Neuronal stem cell (in vitro differentiated cells): Measurements from ENCODE around the gene AGBL4.
A peak's percentile ranks its signal among the peaks of the same experiment; 100 is the strongest.

Source experiments
- DNase-seq: peaks from one replicate; pipeline ENCODE4 v3.0.0-alpha.2; 2013; ENCODE audit warnings: low spot score
- H2AFZ ChIP-seq: one replicate; pipeline ENCODE4 v1.6.1; 2013; ENCODE audit warnings: mild to moderate bottlenecking, low read length, inconsistent platforms
- H2AK5ac ChIP-seq: 2 replicates; pipeline ENCODE4 v1.6.1; 2013; ENCODE audit warnings: low read depth, mild to moderate bottlenecking, inconsistent platforms, low read length, moderate library complexity, mixed read lengths
- H2BK120ac ChIP-seq: 2 replicates; pipeline ENCODE4 v1.6.1; 2013; ENCODE audit warnings: low read depth, mild to moderate bottlenecking, inconsistent platforms, low read length, moderate library complexity, mixed read lengths
- H2BK12ac ChIP-seq: one replicate; pipeline ENCODE4 v1.6.1; 2013; ENCODE audit warnings: low read length, inconsistent platforms
- H2BK15ac ChIP-seq: 2 replicates; pipeline ENCODE4 v1.6.1; 2013; ENCODE audit warnings: mild to moderate bottlenecking, low read length, inconsistent platforms, mixed read lengths
- H2BK5ac ChIP-seq: one replicate; pipeline ENCODE4 v1.6.1; 2013; ENCODE audit warnings: inconsistent platforms, mild to moderate bottlenecking, low read length, moderate library complexity
- H3K14ac ChIP-seq: one replicate; pipeline ENCODE4 v1.6.1; 2013; ENCODE audit warnings: low read length, inconsistent platforms
- H3K18ac ChIP-seq: 2 replicates; pipeline ENCODE4 v1.6.1; 2013; ENCODE audit warnings: low read length, inconsistent platforms
- H3K23ac ChIP-seq: 2 replicates; pipeline ENCODE4 v1.6.1; 2013; ENCODE audit warnings: low read depth, mild to moderate bottlenecking, mixed read lengths, low read length, inconsistent platforms; ENCODE audit not compliant: poor library complexity
- H3K27ac ChIP-seq: replicated peaks from 3 replicates; pipeline ENCODE4 v1.5.1; 2013; ENCODE audit warnings: low read length, inconsistent platforms
- H3K27me3 ChIP-seq, 3 experiments: 2 replicates each; pipeline ENCODE4 v1.6.1; 2013; ENCODE audit warnings: low read length in 3 of 3, mild to moderate bottlenecking in 2 of 3, inconsistent platforms in 1 of 3, low read depth in 1 of 3, mixed read lengths in 1 of 3, moderate library complexity in 1 of 3; ENCODE audit not compliant: control insufficient read depth in 3 of 3, insufficient read depth in 3 of 3
- H3K36me3 ChIP-seq, 2 donors: replicated peaks in 1 of 2; 2 replicates each; pipeline ENCODE4 v1.6.1; 2013; ENCODE audit warnings: low read length in 2 of 2; ENCODE audit not compliant: control insufficient read depth in 2 of 2, insufficient read depth in 2 of 2
- H3K4ac ChIP-seq: 2 replicates; pipeline ENCODE4 v1.6.1; 2013; ENCODE audit warnings: inconsistent platforms, mild to moderate bottlenecking, low read length, moderate library complexity
- H3K4me1 ChIP-seq, 2 donors: 1 replicate in 1 of 2; 2 replicates in 1 of 2; pipeline ENCODE4 v1.6.1; 2013; ENCODE audit warnings: low read length in 2 of 2, low read depth in 1 of 2; ENCODE audit not compliant: control insufficient read depth in 2 of 2, insufficient read depth in 1 of 2
- H3K4me2 ChIP-seq: one replicate; pipeline ENCODE4 v1.6.1; 2013; ENCODE audit warnings: mild to moderate bottlenecking, low read length, inconsistent platforms; ENCODE audit not compliant: insufficient read depth, poor library complexity, severe bottlenecking
- H3K4me3 ChIP-seq, 2 donors: 2 replicates each; pipeline ENCODE4 v1.5.1; 2013; ENCODE audit warnings: low read length in 2 of 2, mild to moderate bottlenecking in 2 of 2, inconsistent platforms in 1 of 2, moderate library complexity in 1 of 2
- H3K79me1 ChIP-seq: one replicate; pipeline ENCODE4 v1.6.1; 2013; ENCODE audit warnings: low read depth, mild to moderate bottlenecking, inconsistent platforms, low read length, moderate library complexity
- H3K9ac ChIP-seq: one replicate; pipeline ENCODE4 v1.6.1; 2013; ENCODE audit warnings: mild to moderate bottlenecking, low read depth, low read length, inconsistent platforms; ENCODE audit not compliant: poor library complexity
- H3K9me3 ChIP-seq, 2 donors: replicated peaks in 1 of 2; 2 replicates each; pipeline versions ENCODE3 to v1.6.1; 2013; ENCODE audit warnings: low read length in 2 of 2, mild to moderate bottlenecking in 2 of 2, inconsistent platforms in 1 of 2, low read depth in 1 of 2, mixed read lengths in 1 of 2, moderate library complexity in 1 of 2; ENCODE audit not compliant: control insufficient read depth in 2 of 2, insufficient read depth in 1 of 2
- H4K8ac ChIP-seq: one replicate; pipeline ENCODE4 v1.6.1; 2013; ENCODE audit warnings: low read depth, mild to moderate bottlenecking, inconsistent platforms, low read length, moderate library complexity
- H4K91ac ChIP-seq: one replicate; pipeline ENCODE4 v1.6.1; 2013; ENCODE audit warnings: low read length, low read depth, mild to moderate bottlenecking, inconsistent platforms; ENCODE audit not compliant: poor library complexity
- whole genome bisulfite sequencing, 2 donors: extraction: QIAGEN DNeasy Blood & Tissue Kit; methylation state at CpG; one replicate each; pipeline ENCODE4 v1.1.7; 2013; ENCODE audit warnings: missing lambda C conversion rate in 2 of 2, mixed read lengths in 1 of 2; ENCODE audit not compliant: insufficient read length in 2 of 2, insufficient replicate concordance in 1 of 2; ENCODE audit errors: extremely low coverage in 2 of 2; 5-methylcytosine and 5-hydroxymethylcytosine counted together

Gene AGBL4

GRCh38 chr1:50047916-50048694 is 24.4 kb upstream of the AGBL4 start:
- Histone ChIP-seq H2BK15ac (peak overlapping the region; percentile 97), H3K4ac (no peak overlapping the region), H4K91ac (no peak overlapping the region), H3K4me3 (peak overlapping the region in 1 of 2 donors; percentile 79), H3K36me3 (no peaks in the 10 kb centered on the region), H3K18ac (peak overlapping the region; percentile 95), H3K79me1 (no peaks in the 10 kb centered on the region), H3K4me1 (no peaks in the 10 kb centered on the region), H2BK120ac (no peak overlapping the region), H3K23ac (peak overlapping the region; percentile 65), H3K27me3 (peaks cover 0 to 19% (median 16%) of the 10 kb centered on the region in 3 experiments), H3K27ac (no peak overlapping the region), H3K9me3 (no peaks in the 10 kb centered on the region), H2AFZ (no peak overlapping the region), H2BK5ac (peak overlapping the region; percentile 75), H2BK12ac (no peak overlapping the region), H3K14ac (peak overlapping the region; percentile 38), H3K9ac (peak overlapping the region; percentile 81), H3K4me2 (peak overlapping the region; percentile 86), H2AK5ac (no peak overlapping the region), H4K8ac (peak overlapping the region; percentile 48)
- WGBS, 2 donors: no CpG with 5 or more reads among the region's 72 CpGs
- DNase-seq: peak; percentile 26

DNA sequence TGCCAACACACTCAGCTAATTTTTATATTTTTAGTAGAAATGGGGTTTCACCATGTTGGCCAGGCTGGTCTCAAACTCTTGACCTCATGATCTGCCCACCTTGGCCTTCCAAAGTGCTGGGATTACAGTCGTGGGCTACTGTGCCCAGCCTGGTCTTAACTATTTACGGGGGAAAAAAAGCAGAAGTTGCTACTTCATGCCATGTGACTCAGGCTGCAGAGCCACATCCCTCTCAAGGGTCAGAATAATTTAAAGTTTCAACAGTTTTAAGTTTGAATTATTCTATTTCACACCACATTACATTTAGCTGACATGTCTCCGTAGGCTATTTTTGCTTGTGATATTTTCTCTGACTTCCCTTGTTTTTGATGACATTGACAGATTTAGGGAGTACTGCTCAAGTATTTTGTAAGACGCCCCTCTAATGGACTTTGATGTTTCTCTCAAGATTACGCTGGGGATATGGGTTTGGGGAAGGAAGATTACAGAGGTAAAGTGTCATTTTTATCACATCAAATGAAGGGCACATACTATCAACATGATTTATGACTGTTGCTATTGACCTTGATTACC is 14.6 kb upstream of the AGBL4 start:
- no peak for DNase-seq
- H3K4me1 ChIP-seq: no peaks in the 10 kb centered on the region
- H3K27me3 ChIP-seq: no peaks in the 10 kb centered on the region
- H3K4me3 ChIP-seq: no peak overlapping the region
- no peak overlapping the region for H3K27ac ChIP-seq
- no peak overlapping the region for H2BK5ac ChIP-seq
- H3K36me3 ChIP-seq: no peaks in the 10 kb centered on the region
- no peak overlapping the region for H3K23ac ChIP-seq
- no peak overlapping the region for H2BK12ac ChIP-seq
- H3K9ac ChIP-seq: no peak overlapping the region
- no peak overlapping the region for H3K18ac ChIP-seq
- H3K4ac ChIP-seq: no peak overlapping the region
- no peak overlapping the region for H3K4me2 ChIP-seq
- no peak overlapping the region for H2AK5ac ChIP-seq
- no peak overlapping the region for H2BK15ac ChIP-seq
- H2AFZ ChIP-seq: no peak overlapping the region
- no peaks in the 10 kb centered on the region for H3K79me1 ChIP-seq
- H2BK120ac ChIP-seq: no peak overlapping the region
- no peak overlapping the region for H4K91ac ChIP-seq
- no CpG with 5 or more reads among the region's 5 CpGs for whole genome bisulfite sequencing, 2 donors
- H3K9me3 ChIP-seq: no peaks in the 10 kb centered on the region
- H4K8ac ChIP-seq: no peak overlapping the region
- no peak overlapping the region for H3K14ac ChIP-seq

DNA sequence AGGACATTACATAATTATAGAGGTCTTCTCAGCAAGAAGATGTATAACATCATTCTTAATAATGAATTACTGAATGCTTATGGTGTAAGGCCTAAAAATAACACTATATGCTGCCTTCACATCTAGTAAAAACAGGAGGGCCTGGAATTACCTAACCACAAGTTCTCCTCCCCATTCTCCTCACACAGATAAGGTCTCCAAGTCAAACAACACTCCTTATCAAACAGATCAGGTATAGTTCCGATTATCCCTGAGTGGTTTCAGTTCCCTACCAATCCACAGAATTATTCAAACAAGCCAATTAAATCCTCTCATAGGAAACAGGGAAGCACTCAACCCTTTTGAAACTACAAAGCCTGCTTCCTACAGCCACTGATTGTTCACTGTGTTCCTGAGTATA is 4.0 kb upstream of the AGBL4 start:
- Histone ChIP-seq H3K9ac (no peak overlapping the region), H4K8ac (no peak overlapping the region), H4K91ac (no peak overlapping the region), H2BK5ac (no peak overlapping the region), H3K4me2 (no peak overlapping the region), H3K79me1 (no peaks in the 10 kb centered on the region), H2AFZ (no peak overlapping the region), H3K23ac (no peak overlapping the region), H3K9me3 (no peaks in the 10 kb centered on the region), H3K27me3 (peaks cover 0 to 11% (median 6%) of the 10 kb centered on the region in 3 experiments), H2AK5ac (no peak overlapping the region), H3K4me3 (no peak overlapping the region), H3K18ac (no peak overlapping the region), H2BK12ac (no peak overlapping the region), H3K4ac (no peak overlapping the region), H3K36me3 (no peaks in the 10 kb centered on the region), H2BK120ac (no peak overlapping the region), H3K27ac (no peak overlapping the region), H3K4me1 (peaks cover 0 to 7% of the 10 kb centered on the region in 2 donors), H2BK15ac (no peak overlapping the region), H3K14ac (no peak overlapping the region)
- WGBS, 2 donors: no CpG with 5 or more reads among the region's 1 CpG
- no peak for DNase-seq

GRCh38 chr1:49995734-49996133 is 28.0 kb downstream of the AGBL4 start:
- Histone ChIP-seq H3K9ac (no peak overlapping the region), H3K4ac (no peak overlapping the region), H2AK5ac (no peak overlapping the region), H3K27me3 (no peaks in the 10 kb centered on the region), H3K79me1 (no peaks in the 10 kb centered on the region), H3K27ac (no peak overlapping the region), H2AFZ (no peak overlapping the region), H3K18ac (no peak overlapping the region), H3K14ac (no peak overlapping the region), H3K4me2 (no peak overlapping the region), H2BK12ac (no peak overlapping the region), H3K23ac (no peak overlapping the region), H3K9me3 (no peaks in the 10 kb centered on the region), H2BK15ac (no peak overlapping the region), H2BK120ac (no peak overlapping the region), H4K8ac (no peak overlapping the region), H3K4me3 (no peak overlapping the region), H3K36me3 (no peaks in the 10 kb centered on the region), H4K91ac (no peak overlapping the region), H3K4me1 (no peaks in the 10 kb centered on the region), H2BK5ac (no peak overlapping the region)
- no CpG with 5 or more reads among the region's 1 CpG for WGBS, 2 donors
- no peak for DNase-seq
